Chondrocyte (in vitro differentiated cells): Measurements from ENCODE around the gene DDX19B. TPM values are rescaled to one million over a fixed set of nuclear protein-coding genes. Genes with fewer than 3 reads are reported as not detected.
"Not testable (repeated sequence)": the region's sequence is repeated elsewhere in the genome, so short reads cannot be mapped to it uniquely, and the experiment has no call there.

Experiments used
- DNase-seq: peaks from one replicate; pipeline ENCODE4 v3.0.0; 2021; ENCODE audit warnings: mixed read lengths, low spot score
- H3K27ac Mint-ChIP-seq: one replicate; pipeline ENCODE4 v1.8.0; 2021; ENCODE audit warnings: mild to moderate bottlenecking, moderate library complexity, mixed read lengths; ENCODE audit not compliant: unreplicated experiment
- H3K27me3 Mint-ChIP-seq: 2 replicates; pipeline ENCODE4 v1.8.0; 2021; ENCODE audit warnings: low read depth, mixed read lengths
- H3K36me3 Mint-ChIP-seq: 2 replicates; pipeline ENCODE4 v1.8.0; 2021; ENCODE audit warnings: low read depth, mixed read lengths
- H3K4me1 Mint-ChIP-seq: 2 replicates; pipeline ENCODE4 v1.8.0; 2021; ENCODE audit warnings: low read depth, mild to moderate bottlenecking, mixed read lengths
- H3K4me3 Mint-ChIP-seq: one replicate; pipeline ENCODE4 v1.8.0; 2021; ENCODE audit warnings: mild to moderate bottlenecking, moderate library complexity, mixed read lengths; ENCODE audit not compliant: unreplicated experiment
- H3K9me3 Mint-ChIP-seq: 2 replicates; pipeline ENCODE4 v1.8.0; 2021; ENCODE audit warnings: low read depth, mixed read lengths
- CTCF ChIP-seq: fragments of 200-600 bp; sonication (generic); IDR thresholded peaks from 2 replicates; pipeline ENCODE4 v1.5.0; 2021; ENCODE audit warnings: antibody characterized with exemption, mild to moderate bottlenecking, moderate library complexity
- total RNA-seq: library from RNA; stranded (reverse); gene quantifications from 3 replicates; pipeline ENCODE4 v1.2.1, GENCODE V29; 2021

Gene DDX19B
- total RNA-seq, 1 donor from 2014 or later = 22.9 TPM

- Mint-ChIP-seq H3K27ac (no peak overlapping the region), H3K4me1 (peaks cover 12% of the 10 kb centered on the region), H3K9me3 (peaks cover 10% of the 10 kb centered on the region), H3K36me3 (peaks cover 10% of the 10 kb centered on the region), H3K4me3 (no peak overlapping the region), H3K27me3 (no peaks in the 10 kb centered on the region)
- no peak for TF ChIP-seq CTCF
- DNase-seq = no peak
Observed at GRCh38 chr16:70304892-70305448, 6.0 kb downstream of the DDX19B start.

DNA sequence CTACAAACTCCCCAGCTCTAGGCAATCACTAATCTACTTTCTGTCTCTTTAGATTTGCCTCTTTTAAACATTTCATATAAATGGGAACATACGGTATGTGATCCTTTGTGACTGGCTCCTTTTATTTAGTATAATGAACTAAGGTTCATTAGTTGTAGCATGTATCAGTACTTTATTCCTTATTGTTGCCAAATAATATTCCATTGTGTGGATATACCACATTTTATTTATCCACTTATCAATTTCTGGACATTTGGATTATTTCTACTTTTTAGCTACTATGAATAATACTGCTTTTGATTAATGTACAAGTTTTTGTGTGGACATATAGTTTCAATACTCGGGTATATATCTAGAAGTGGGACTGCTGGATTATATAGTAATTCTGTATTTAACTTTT, 7.9 kb downstream of the DDX19B start:
- H3K27me3 Mint-ChIP-seq = no peaks in the 10 kb centered on the region
- no peak overlapping the region for H3K27ac Mint-ChIP-seq
- H3K36me3 Mint-ChIP-seq = no peaks in the 10 kb centered on the region
- no peak overlapping the region for H3K4me3 Mint-ChIP-seq
- DNase-seq = no peak
- peaks cover 11% of the 10 kb centered on the region for H3K4me1 Mint-ChIP-seq
- no peak for TF ChIP-seq CTCF
- no peaks in the 10 kb centered on the region for H3K9me3 Mint-ChIP-seq

DNA sequence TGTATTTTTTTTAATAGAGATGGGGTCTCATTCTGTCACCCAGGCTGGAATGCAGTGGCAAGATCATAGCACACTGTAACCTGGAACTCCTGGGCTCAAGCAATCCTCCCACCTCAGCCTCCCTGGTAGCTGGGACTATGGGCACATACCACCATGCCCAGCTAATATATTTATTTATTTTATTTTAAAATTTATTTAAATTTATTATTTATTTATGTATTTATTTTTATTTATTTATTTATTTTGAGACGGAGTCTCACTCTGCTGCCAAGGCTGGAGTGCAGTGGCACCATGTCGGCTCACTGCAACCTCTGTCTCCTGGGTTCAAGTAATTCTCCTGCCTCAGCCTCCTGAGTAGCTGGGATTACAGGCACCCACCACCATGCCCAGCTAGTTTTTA, 8.7 kb downstream of the DDX19B start:
- H3K4me3 Mint-ChIP-seq, H3K27me3 Mint-ChIP-seq, H3K27ac Mint-ChIP-seq, H3K36me3 Mint-ChIP-seq, H3K9me3 Mint-ChIP-seq, DNase-seq: not testable (repeated sequence)
- peaks cover 14% of the 10 kb centered on the region for H3K4me1 Mint-ChIP-seq

- Mint-ChIP-seq H3K4me3 (no peak overlapping the region), H3K36me3 (peaks cover 11% of the 10 kb centered on the region)
Observed at GRCh38 chr16:70320121-70320520, 21.1 kb downstream of the DDX19B start.

DNA sequence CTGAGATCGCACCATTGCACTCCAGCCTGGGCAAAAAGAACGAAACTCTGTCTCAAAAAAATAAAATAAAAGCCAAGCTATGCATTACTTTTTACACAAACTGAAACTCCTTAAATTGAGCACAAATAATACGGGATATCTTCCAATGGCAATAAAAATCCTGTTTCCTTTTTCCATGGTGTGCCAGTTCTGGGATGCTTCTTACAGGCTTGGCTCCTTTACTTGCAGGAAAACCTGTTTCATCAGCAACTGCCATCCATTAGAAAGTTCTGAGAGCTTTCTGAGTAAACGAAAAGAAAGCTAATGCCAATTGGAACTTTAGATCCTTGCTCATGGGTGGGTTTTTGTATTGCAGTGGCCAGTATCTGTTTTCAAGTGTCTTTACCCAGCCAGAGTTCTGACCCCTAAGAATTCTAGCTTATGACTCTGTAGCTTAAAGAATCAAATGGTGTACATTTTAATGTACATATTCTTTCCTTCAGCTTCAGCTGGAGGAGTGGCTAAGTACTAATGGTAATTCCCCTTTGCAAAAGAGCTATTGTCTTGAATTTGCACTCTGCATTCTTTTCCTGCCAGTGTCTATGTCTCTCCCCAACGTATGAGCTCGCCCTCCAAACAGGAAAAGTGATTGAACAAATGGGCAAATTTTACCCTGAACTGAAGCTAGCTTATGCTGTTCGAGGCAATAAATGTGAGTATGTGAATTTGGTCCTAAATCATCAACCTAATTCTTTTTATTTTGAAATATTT, 26.2 kb downstream of the DDX19B start:
- TF ChIP-seq CTCF = no peak
- peaks cover 17% of the 10 kb centered on the region for H3K36me3 Mint-ChIP-seq
- H3K4me1 Mint-ChIP-seq = no peaks in the 10 kb centered on the region
- no peak for DNase-seq
- no peaks in the 10 kb centered on the region for H3K27me3 Mint-ChIP-seq
- H3K9me3 Mint-ChIP-seq = no peaks in the 10 kb centered on the region
- no peak overlapping the region for H3K4me3 Mint-ChIP-seq
- H3K27ac Mint-ChIP-seq = no peak overlapping the region

More at GRCh38 chr16:70320121-70320520, 21.1 kb downstream of the DDX19B start:
- H3K27me3 Mint-ChIP-seq = no peaks in the 10 kb centered on the region
- no peak for TF ChIP-seq CTCF
- H3K9me3 Mint-ChIP-seq = no peaks in the 10 kb centered on the region
- no peak overlapping the region for H3K27ac Mint-ChIP-seq
- DNase-seq = no peak
- H3K4me1 Mint-ChIP-seq = no peaks in the 10 kb centered on the region

- H3K27ac Mint-ChIP-seq = no peak overlapping the region
- TF ChIP-seq CTCF = no peak
- no peak overlapping the region for H3K4me3 Mint-ChIP-seq
- DNase-seq = no peak
- no peaks in the 10 kb centered on the region for H3K4me1 Mint-ChIP-seq
- H3K9me3 Mint-ChIP-seq = no peaks in the 10 kb centered on the region
- H3K36me3 Mint-ChIP-seq = peaks cover 25% of the 10 kb centered on the region
- no peaks in the 10 kb centered on the region for H3K27me3 Mint-ChIP-seq
Observed at GRCh38 chr16:70331091-70331490, 32.1 kb downstream of the DDX19B start.
